ENCODE measurements around the gene BCKDHB.

DNA sequence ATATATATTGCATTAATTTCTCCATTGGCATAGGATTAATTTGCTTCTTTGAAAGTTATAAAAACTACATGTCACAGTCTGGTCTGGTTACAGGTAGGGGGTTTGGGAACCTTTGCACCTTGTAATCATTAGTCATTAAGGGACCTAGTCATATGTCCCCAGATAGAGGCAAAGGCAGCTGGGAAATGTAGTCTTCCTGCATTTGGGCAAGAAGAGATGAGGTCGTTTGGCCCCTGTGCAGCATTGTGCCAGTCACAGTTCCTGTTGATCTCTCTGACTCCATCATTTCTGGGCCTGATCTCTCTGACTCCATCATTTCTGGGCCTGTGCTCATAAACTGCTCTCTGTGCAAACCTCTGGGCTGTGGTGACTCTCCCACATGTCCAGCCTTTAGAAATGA lies 73.2 kb downstream of the BCKDHB start:
- TF ChIP-seq, protein P1, sequence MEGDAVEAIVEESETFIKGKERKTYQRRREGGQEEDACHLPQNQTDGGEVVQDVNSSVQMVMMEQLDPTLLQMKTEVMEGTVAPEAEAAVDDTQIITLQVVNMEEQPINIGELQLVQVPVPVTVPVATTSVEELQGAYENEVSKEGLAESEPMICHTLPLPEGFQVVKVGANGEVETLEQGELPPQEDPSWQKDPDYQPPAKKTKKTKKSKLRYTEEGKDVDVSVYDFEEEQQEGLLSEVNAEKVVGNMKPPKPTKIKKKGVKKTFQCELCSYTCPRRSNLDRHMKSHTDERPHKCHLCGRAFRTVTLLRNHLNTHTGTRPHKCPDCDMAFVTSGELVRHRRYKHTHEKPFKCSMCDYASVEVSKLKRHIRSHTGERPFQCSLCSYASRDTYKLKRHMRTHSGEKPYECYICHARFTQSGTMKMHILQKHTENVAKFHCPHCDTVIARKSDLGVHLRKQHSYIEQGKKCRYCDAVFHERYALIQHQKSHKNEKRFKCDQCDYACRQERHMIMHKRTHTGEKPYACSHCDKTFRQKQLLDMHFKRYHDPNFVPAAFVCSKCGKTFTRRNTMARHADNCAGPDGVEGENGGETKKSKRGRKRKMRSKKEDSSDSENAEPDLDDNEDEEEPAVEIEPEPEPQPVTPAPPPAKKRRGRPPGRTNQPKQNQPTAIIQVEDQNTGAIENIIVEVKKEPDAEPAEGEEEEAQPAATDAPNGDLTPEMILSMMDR (IDR thresholded peaks at IDR 0.05): no peak
- no peak for TF ChIP-seq TCF7L2 (IDR thresholded peaks at IDR 0.05; ENCODE audit: low read depth, low read length)
- TF ChIP-seq POLR2AphosphoS5 (IDR thresholded peaks at IDR 0.05; ENCODE audit: low read depth, low read length): no peak
- TF ChIP-seq, protein P2, sequence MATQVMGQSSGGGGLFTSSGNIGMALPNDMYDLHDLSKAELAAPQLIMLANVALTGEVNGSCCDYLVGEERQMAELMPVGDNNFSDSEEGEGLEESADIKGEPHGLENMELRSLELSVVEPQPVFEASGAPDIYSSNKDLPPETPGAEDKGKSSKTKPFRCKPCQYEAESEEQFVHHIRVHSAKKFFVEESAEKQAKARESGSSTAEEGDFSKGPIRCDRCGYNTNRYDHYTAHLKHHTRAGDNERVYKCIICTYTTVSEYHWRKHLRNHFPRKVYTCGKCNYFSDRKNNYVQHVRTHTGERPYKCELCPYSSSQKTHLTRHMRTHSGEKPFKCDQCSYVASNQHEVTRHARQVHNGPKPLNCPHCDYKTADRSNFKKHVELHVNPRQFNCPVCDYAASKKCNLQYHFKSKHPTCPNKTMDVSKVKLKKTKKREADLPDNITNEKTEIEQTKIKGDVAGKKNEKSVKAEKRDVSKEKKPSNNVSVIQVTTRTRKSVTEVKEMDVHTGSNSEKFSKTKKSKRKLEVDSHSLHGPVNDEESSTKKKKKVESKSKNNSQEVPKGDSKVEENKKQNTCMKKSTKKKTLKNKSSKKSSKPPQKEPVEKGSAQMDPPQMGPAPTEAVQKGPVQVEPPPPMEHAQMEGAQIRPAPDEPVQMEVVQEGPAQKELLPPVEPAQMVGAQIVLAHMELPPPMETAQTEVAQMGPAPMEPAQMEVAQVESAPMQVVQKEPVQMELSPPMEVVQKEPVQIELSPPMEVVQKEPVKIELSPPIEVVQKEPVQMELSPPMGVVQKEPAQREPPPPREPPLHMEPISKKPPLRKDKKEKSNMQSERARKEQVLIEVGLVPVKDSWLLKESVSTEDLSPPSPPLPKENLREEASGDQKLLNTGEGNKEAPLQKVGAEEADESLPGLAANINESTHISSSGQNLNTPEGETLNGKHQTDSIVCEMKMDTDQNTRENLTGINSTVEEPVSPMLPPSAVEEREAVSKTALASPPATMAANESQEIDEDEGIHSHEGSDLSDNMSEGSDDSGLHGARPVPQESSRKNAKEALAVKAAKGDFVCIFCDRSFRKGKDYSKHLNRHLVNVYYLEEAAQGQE (IDR thresholded peaks at IDR 0.05; ENCODE audit: insufficient read depth in 1 of 2, low read depth in 2 of 2, low read length in 1 of 2): no peak
- no peak for TF ChIP-seq SIN3A (IDR thresholded peaks at IDR 0.05; ENCODE audit: borderline replicate concordance, insufficient read depth, low read depth, low read length)
